GM12891 (cell line): ENCODE measurements around the gene RPL36AL.

Experiments used
- POLR2A ChIP-seq: IDR thresholded peaks from 2 replicates; pipeline ENCODE4 v1.6.1; 2011; ENCODE audit warnings: low read depth, low read length, control low read depth
- POLR2AphosphoS5 ChIP-seq: IDR thresholded peaks from 2 replicates; pipeline ENCODE4 v1.6.1; 2011; ENCODE audit warnings: low read depth, low read length, control low read depth
- SPI1 ChIP-seq: IDR thresholded peaks from 2 replicates; pipeline ENCODE4 v1.6.1; 2011; ENCODE audit warnings: low read depth, low read length, control low read depth

DNA sequence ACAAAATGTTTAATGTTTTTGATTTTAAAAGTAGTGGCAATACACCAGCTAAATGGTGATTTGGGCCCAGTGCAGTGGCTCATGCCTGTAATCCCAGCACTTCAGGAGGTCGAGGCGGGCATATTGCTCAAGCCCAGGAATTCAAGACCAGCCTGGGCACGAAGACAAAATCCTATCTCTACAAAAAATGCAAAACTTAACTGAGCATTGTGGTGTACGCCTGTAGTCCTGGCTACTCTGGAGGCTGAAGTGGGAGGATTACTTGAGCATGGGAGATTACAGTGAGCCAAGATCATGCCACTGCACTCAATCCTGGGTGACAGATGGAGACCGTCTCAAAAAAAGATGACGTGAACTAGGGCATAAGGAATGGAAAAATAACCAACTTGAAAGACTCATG lies 4.7 kb downstream of the RPL36AL start:
- TF ChIP-seq POLR2A (no peak), POLR2AphosphoS5 (no peak), SPI1 (no peak)
